SU-DHL-6 (cell line): ENCODE measurements around the gene FAM81A.

Experiments
- H2AFZ ChIP-seq: fragments of 200-600 bp; sonication (generic); 2 replicates; pipeline ENCODE4 v1.6.1; 2014; ENCODE audit warnings: low read depth, mild to moderate bottlenecking, moderate library complexity, mixed read lengths, antibody characterized with exemption, low read length; ENCODE audit not compliant: severe bottlenecking
- H3F3A ChIP-seq: fragments of 200-600 bp; shearing (Covaris generic); 2 replicates; pipeline ENCODE4 v1.6.0; 2016; ENCODE audit warnings: antibody characterized with exemption, mild to moderate bottlenecking; ENCODE audit not compliant: insufficient read depth
- H3K27ac ChIP-seq: fragments of 200-600 bp; sonication (generic); 2 replicates; pipeline ENCODE4 v1.5.1; 2016; ENCODE audit warnings: low read depth, mild to moderate bottlenecking, low read length, moderate library complexity, mixed read lengths
- H3K27me3 ChIP-seq: fragments of 200-600 bp; sonication (generic), shearing (Covaris generic); 2 replicates; pipeline ENCODE4 v1.6.0; 2014; ENCODE audit warnings: mild to moderate bottlenecking, low read length
- H3K36me3 ChIP-seq: fragments of 200-600 bp; sonication (generic); 2 replicates; pipeline ENCODE4 v1.6.1; 2014; ENCODE audit warnings: mild to moderate bottlenecking, low read length, mixed read lengths
- H3K4me2 ChIP-seq: fragments of 300-600, 200-600 bp; shearing (Covaris generic), sonication (generic); 2 replicates; pipeline ENCODE4 v1.6.0; 2014; ENCODE audit warnings: low read length, low read depth, mild to moderate bottlenecking; ENCODE audit not compliant: poor library complexity, severe bottlenecking
- H3K4me3 ChIP-seq: fragments of 200-600 bp; sonication (generic); 2 replicates; pipeline ENCODE4 v1.5.1; 2014; ENCODE audit warnings: antibody characterized with exemption, low read length, mild to moderate bottlenecking, mixed read lengths; ENCODE audit not compliant: insufficient read depth, poor library complexity, severe bottlenecking
- H3K79me2 ChIP-seq: fragments of 200-600 bp; sonication (generic); 2 replicates; pipeline ENCODE4 v1.6.1; 2014; ENCODE audit warnings: mild to moderate bottlenecking, low read length, moderate library complexity; ENCODE audit not compliant: insufficient read depth
- H3K9ac ChIP-seq: fragments of 200-600 bp; sonication (generic); 2 replicates; pipeline ENCODE4 v1.7.0; 2014; ENCODE audit warnings: mild to moderate bottlenecking, low read length
- H3K9me2 ChIP-seq: fragments of 200-600 bp; sonication (generic); replicated peaks from 2 replicates; pipeline ENCODE4 v1.6.1; 2014; ENCODE audit warnings: low read length; ENCODE audit not compliant: insufficient read depth
- H3K9me3 ChIP-seq: fragments of 200-600 bp; sonication (generic); 2 replicates; pipeline ENCODE4 v1.6.1; 2014; ENCODE audit warnings: low read length, mixed read lengths; ENCODE audit not compliant: insufficient read depth
- H4K20me1 ChIP-seq: fragments of 200-600 bp; sonication (generic); 2 replicates; pipeline ENCODE4 v1.6.1; 2014; ENCODE audit warnings: low read depth, mild to moderate bottlenecking, antibody characterized with exemption, low read length, moderate library complexity, mixed read lengths
- EZH2phosphoT487 ChIP-seq: fragments of 200-600 bp; sonication (generic), shearing (Covaris generic); conservative IDR thresholded peaks from 2 replicates; pipeline ENCODE4 v1.6.1; 2018; ENCODE audit warnings: mild to moderate bottlenecking, antibody characterized with exemption, low read length, moderate library complexity, mixed read lengths
- TF ChIP-seq, protein P1 (sequence below): fragments of 200-600 bp; sonication (generic); IDR thresholded peaks from one replicate; pipeline ENCODE4 v1.5.1; 2017; ENCODE audit warnings: antibody characterized with exemption, mild to moderate bottlenecking, low read length, moderate library complexity; ENCODE audit not compliant: insufficient read depth, poor library complexity, severe bottlenecking

FAM81A gene

DNA sequence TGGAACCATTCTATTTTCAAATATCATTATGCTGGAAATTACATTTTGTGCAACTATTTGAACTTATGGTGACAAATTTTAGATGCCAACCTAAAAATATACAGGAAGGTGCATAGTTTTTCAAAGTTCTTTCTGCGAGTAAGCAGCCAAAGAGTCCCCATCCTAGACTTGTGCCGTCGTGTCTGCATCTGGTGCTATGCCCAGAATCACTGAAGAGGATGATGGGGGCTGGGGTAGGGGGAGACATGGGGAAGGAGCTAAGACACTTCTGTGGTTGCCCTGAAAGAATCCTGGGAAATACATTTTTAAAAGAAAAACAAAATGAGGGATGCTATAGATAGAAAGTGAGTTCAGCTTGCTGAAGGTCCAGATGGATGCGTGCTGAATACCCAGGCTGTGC lies 21.2 kb upstream of the FAM81A start:
- TF ChIP-seq, protein P1, sequence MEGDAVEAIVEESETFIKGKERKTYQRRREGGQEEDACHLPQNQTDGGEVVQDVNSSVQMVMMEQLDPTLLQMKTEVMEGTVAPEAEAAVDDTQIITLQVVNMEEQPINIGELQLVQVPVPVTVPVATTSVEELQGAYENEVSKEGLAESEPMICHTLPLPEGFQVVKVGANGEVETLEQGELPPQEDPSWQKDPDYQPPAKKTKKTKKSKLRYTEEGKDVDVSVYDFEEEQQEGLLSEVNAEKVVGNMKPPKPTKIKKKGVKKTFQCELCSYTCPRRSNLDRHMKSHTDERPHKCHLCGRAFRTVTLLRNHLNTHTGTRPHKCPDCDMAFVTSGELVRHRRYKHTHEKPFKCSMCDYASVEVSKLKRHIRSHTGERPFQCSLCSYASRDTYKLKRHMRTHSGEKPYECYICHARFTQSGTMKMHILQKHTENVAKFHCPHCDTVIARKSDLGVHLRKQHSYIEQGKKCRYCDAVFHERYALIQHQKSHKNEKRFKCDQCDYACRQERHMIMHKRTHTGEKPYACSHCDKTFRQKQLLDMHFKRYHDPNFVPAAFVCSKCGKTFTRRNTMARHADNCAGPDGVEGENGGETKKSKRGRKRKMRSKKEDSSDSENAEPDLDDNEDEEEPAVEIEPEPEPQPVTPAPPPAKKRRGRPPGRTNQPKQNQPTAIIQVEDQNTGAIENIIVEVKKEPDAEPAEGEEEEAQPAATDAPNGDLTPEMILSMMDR: no peak
- no peak for TF ChIP-seq EZH2phosphoT487
- Histone ChIP-seq H3K36me3 (no peaks in the 10 kb centered on the region), H4K20me1 (no peaks in the 10 kb centered on the region), H3K79me2 (no peaks in the 10 kb centered on the region), H3K27me3 (no peaks in the 10 kb centered on the region), H3K4me2 (no peak overlapping the region), H2AFZ (no peak overlapping the region), H3K9me3 (no peaks in the 10 kb centered on the region), H3F3A (peaks cover 30% of the 10 kb centered on the region), H3K9me2 (no peaks in the 10 kb centered on the region), H3K27ac (no peak overlapping the region), H3K9ac (no peak overlapping the region), H3K4me3 (no peak overlapping the region)

DNA sequence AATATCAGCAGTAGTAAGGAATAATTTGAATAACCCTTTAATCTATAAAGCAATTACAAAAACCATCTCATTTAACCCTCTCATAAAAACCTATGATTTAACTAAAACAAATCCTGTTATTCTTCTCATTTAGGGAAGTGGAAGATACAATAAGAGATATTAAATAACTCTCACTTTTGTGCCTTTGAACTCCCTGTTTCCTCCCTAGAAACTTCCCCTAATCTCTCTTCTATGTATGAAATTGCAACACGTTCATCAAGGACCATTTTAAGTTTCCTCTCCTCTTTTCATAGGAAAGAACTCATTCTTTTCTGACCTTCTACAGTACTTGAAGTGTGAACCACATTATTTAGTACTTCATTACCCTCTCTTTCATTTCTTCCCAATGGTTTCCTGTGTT lies 18.8 kb upstream of the FAM81A start:
- no peak overlapping the region for H3K27ac ChIP-seq

DNA sequence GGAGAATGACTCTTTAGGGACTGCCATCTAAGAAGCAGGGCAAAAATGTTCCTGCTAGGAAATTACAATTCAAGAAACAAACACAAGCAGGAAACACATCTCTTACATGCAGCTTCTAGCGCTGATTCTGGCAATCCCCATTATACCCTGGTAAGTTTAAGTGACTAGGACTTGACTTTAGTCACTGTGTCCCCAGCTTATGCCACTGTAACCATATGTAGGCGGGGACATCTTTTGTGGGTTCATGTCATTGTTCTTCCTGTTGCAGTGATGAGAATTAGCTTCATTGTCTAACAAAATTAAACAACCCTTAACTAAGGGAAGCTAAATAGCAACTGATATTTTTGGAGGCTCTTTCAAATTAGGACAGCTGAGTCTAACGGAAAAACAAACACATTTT lies 17.9 kb upstream of the FAM81A start:
- Histone ChIP-seq H3K79me2 (no peaks in the 10 kb centered on the region), H3K36me3 (no peaks in the 10 kb centered on the region)
- TF ChIP-seq, protein P1: no peak

More for the DNA sequence above, 18.8 kb upstream of the FAM81A start:
- Histone ChIP-seq H3K36me3 (no peaks in the 10 kb centered on the region), H4K20me1 (no peaks in the 10 kb centered on the region), H3F3A (peaks cover 9% of the 10 kb centered on the region), H3K4me3 (no peak overlapping the region), H3K9ac (no peak overlapping the region), H3K27me3 (no peaks in the 10 kb centered on the region), H2AFZ (no peak overlapping the region), H3K9me3 (no peaks in the 10 kb centered on the region), H3K79me2 (no peaks in the 10 kb centered on the region), H3K4me2 (no peak overlapping the region), H3K9me2 (no peaks in the 10 kb centered on the region)
- TF ChIP-seq EZH2phosphoT487: no peak
- TF ChIP-seq, protein P1: no peak

More for the DNA sequence above, 17.9 kb upstream of the FAM81A start:
- Histone ChIP-seq H3K27me3 (no peaks in the 10 kb centered on the region), H3K27ac (no peak overlapping the region), H3K9ac (no peak overlapping the region), H4K20me1 (no peaks in the 10 kb centered on the region), H3K9me2 (no peaks in the 10 kb centered on the region), H3F3A (peaks cover 9% of the 10 kb centered on the region), H3K4me3 (no peak overlapping the region), H2AFZ (no peak overlapping the region), H3K4me2 (no peak overlapping the region), H3K9me3 (no peaks in the 10 kb centered on the region)
